ENCODE results near the gene KCNC1. TPM values are rescaled to one million over a fixed set of nuclear protein-coding genes. Genes with fewer than 3 reads are reported as not detected.

The KCNC1 gene
- total RNA-seq, 4 donors from 2014 or later = under 0.01 to 0.73 TPM; not detected in 2

DNA sequence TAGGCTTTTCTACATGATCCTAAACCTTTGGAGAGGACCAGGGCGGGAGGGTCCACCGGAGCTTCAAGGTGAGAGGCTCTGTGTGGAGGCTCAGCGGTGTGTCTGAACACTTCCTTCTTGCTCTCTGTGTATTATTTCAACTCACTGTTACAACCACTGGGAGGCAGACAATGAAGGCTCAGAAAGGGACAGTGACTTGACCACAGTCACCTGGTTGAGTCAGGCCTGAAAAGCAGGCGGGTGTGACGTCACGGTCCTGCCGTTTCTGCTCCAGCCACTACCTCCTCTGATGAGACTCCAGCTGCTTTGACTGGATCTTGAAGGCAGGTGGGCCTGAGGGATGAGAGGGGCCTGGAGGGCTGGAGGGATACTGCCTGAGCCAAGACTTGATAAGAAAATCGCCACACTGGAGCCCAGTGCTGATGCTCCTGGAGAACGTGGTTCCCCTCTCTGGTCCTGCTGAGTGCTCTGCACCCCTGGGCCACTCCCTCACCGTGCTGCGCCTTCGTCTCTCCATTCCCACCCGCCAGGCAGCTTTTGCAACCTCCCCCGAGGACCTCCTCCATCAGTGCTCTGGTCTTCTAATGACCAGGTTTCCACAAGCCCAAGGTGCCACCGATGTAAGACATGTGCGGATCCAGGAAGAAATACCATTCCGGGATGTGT, 27.9 kb downstream of the KCNC1 start:
- no peak for TF ChIP-seq POLR2A (IDR thresholded peaks at IDR 0.05)
- TF ChIP-seq, protein P1, sequence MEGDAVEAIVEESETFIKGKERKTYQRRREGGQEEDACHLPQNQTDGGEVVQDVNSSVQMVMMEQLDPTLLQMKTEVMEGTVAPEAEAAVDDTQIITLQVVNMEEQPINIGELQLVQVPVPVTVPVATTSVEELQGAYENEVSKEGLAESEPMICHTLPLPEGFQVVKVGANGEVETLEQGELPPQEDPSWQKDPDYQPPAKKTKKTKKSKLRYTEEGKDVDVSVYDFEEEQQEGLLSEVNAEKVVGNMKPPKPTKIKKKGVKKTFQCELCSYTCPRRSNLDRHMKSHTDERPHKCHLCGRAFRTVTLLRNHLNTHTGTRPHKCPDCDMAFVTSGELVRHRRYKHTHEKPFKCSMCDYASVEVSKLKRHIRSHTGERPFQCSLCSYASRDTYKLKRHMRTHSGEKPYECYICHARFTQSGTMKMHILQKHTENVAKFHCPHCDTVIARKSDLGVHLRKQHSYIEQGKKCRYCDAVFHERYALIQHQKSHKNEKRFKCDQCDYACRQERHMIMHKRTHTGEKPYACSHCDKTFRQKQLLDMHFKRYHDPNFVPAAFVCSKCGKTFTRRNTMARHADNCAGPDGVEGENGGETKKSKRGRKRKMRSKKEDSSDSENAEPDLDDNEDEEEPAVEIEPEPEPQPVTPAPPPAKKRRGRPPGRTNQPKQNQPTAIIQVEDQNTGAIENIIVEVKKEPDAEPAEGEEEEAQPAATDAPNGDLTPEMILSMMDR (IDR thresholded peaks at IDR 0.05) = no peak
- no peak overlapping the region for H3K27ac ChIP-seq
- no peaks in the 10 kb centered on the region for H3K9me3 ChIP-seq
- H3K36me3 ChIP-seq = no peaks in the 10 kb centered on the region
- WGBS, 2 donors = 85 to 88% methylated on average over 17 of the region's 17 CpGs
- no peaks in the 10 kb centered on the region for H3K27me3 ChIP-seq
- intact Hi-C loops (cut with DNase I) = no loop called here
- no peak for DNase-seq
- no peak overlapping the region for H3K4me3 ChIP-seq (replicated peaks in 1 of 3)
- no peaks in the 10 kb centered on the region for H3K4me1 ChIP-seq

DNA sequence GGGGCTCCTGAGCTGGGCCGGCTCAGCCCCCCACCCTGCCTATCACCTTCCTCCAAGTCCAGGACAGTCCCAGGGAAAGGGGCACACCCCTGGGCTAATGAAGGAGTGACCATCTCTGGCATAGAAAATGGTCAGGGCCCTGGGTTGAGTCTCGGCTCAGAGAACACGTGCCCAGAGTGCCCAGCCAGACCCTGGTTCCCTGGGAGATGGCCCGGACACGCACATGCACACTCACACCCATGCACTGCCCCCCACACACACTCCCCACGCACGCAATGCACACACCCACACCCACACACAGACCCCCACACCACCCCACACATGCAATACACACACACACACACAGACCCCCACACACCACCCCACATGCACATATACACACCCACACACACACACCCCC, 28.7 kb downstream of the KCNC1 start:
- H3K36me3 ChIP-seq = no peaks in the 10 kb centered on the region
- H3K4me1 ChIP-seq = no peaks in the 10 kb centered on the region
- no peaks in the 10 kb centered on the region for H3K27me3 ChIP-seq
- H3K9me3 ChIP-seq = no peaks in the 10 kb centered on the region
- 83 to 98% methylated on average over 6 to 7 of the region's 7 CpGs for WGBS, 2 donors
- no peak for DNase-seq
- no peak overlapping the region for H3K4me3 ChIP-seq (replicated peaks in 1 of 3)
- intact Hi-C loops (cut with DNase I) = no loop called here
- TF ChIP-seq POLR2A (IDR thresholded peaks at IDR 0.05) = no peak
- TF ChIP-seq, protein P1 (IDR thresholded peaks at IDR 0.05) = no peak
- no peak overlapping the region for H3K27ac ChIP-seq

DNA sequence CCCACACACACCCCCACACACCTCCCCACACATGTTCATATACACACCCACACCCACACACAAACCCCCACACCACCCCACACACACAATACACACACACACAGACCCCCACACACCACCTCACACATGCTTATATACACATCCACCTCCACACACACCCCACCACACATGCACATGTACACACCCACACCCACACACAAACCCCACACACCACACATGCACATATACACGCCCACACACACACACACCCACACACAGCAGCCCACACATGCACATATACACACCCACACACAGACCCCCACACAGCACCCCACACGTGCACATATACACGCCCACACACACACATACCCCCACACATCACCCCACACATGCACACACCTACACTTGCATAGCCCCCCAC, 29.1 kb downstream of the KCNC1 start:
- no peak for TF ChIP-seq POLR2A (IDR thresholded peaks at IDR 0.05)
- TF ChIP-seq, protein P1 (IDR thresholded peaks at IDR 0.05) = no peak
- WGBS, 2 donors = 60 to 62% methylated on average over 3 of the region's 3 CpGs
- intact Hi-C loops (cut with DNase I) = no loop called here

DNA sequence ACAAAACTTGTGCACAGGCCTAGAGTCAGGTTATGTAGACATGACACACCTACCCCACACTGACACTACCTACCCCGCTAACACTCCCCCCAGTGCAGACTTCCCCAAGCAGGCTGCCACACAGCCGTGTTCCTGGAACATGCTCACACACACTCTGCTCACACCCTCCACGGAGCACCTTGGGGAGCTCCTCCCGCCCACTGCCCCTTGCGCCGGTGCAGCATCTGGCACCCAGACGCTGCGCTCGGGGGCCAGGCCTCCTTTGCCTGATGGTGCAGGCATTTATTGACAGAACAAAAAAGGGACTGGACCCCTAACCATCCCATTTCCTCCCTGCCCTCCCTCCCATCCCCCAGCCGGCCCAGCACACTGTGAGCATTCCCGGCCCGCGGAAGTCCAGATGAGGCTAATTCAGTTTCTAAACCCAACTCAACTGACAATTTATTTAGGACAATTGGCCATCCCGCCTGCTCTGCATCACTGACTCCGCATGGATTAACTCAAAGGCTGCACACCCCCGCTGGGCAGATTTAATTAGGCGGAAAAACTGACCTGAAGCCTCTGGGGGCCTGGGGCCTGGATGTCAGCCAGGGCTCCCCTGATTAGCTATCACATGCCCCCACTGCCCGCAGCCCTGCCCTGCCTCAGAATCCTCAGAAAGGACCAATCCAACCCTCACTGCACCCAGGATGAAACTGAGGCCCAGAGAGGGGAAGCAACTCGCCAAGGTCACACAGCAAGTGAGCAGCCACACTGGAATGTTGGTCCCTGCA, 30.1 kb downstream of the KCNC1 start:
- H3K4me3 ChIP-seq (replicated peaks in 1 of 3) = no peak overlapping the region
- WGBS, 2 donors = 68 to 75% methylated on average over 18 to 19 of the region's 19 CpGs
- no peaks in the 10 kb centered on the region for H3K36me3 ChIP-seq
- H3K9me3 ChIP-seq = no peaks in the 10 kb centered on the region
- no peak for DNase-seq
- H3K27me3 ChIP-seq = no peaks in the 10 kb centered on the region
- no peaks in the 10 kb centered on the region for H3K4me1 ChIP-seq
- no peak overlapping the region for H3K27ac ChIP-seq
- intact Hi-C loops (cut with DNase I) = no loop called here
- no peak for TF ChIP-seq POLR2A (IDR thresholded peaks at IDR 0.05)
- TF ChIP-seq, protein P1 (IDR thresholded peaks at IDR 0.05) = no peak

More for the DNA sequence above, 29.1 kb downstream of the KCNC1 start:
- Histone ChIP-seq H3K27ac (no peak overlapping the region), H3K27me3 (no peaks in the 10 kb centered on the region), H3K4me3 (replicated peaks in 1 of 3) (no peak overlapping the region), H3K4me1 (no peaks in the 10 kb centered on the region), H3K36me3 (no peaks in the 10 kb centered on the region), H3K9me3 (no peaks in the 10 kb centered on the region)
- DNase-seq = no peak

Measured in thyroid gland (tissue), 4 donors.